Naive thymus-derived CD4-positive, alpha-beta T cell (primary cell): ENCODE data around the gene CNTRL. TPM values are rescaled to one million over a fixed set of nuclear protein-coding genes. Genes with fewer than 3 reads are reported as not detected.

Source experiments
- ATAC-seq: fragments of 150-1000 bp; cut with Tn5 transposase; 2 replicates; pipeline ENCODE4 v1.10.0; 2021; ENCODE audit warnings: mild to moderate bottlenecking, moderate library complexity
- CTCF ChIA-PET: fragments of 350-600 bp; sonication (Branson Sonifier 250); formaldehyde crosslinking; loops from one replicate; lab custom pipeline; 2021; ENCODE audit warnings: antibody characterized with exemption; lab: Charles Lee
- POLR2A ChIA-PET: fragments of 350-600 bp; sonication (Branson Sonifier 250); formaldehyde crosslinking; loops from one replicate; lab custom pipeline; 2021; ENCODE audit warnings: antibody characterized with exemption, inconsistent platforms; lab: Charles Lee
- DNase-seq, 9 donors: peaks; one replicate each; pipeline versions ENCODE4 v3.0.0 to v3.0.0-alpha.2; 2020 to 2022; ENCODE audit warnings: mixed read lengths in 1 of 9
- H3K27ac ChIP-seq: one replicate; pipeline ENCODE4 v1.7.0; 2013; ENCODE audit warnings: mild to moderate bottlenecking, low read depth, low read length, moderate library complexity
- H3K27me3 ChIP-seq, 2 donors: one replicate each; pipeline ENCODE4 v1.7.0; 2013; ENCODE audit warnings: low read length in 2 of 2, mild to moderate bottlenecking in 2 of 2, moderate library complexity in 2 of 2; ENCODE audit not compliant: control insufficient read depth in 2 of 2, insufficient read depth in 2 of 2
- H3K36me3 ChIP-seq, 3 experiments: 1 replicate in 2 of 3; 2 replicates in 1 of 3; pipeline ENCODE4 v1.7.0; 2013; ENCODE audit warnings: low read length in 3 of 3, mild to moderate bottlenecking in 3 of 3, moderate library complexity in 1 of 3; ENCODE audit not compliant: insufficient read depth in 3 of 3, control insufficient read depth in 2 of 3
- H3K4me1 ChIP-seq, 2 donors: one replicate each; pipeline ENCODE4 v1.7.0; 2013; ENCODE audit warnings: low read length in 2 of 2, mild to moderate bottlenecking in 2 of 2, moderate library complexity in 1 of 2; ENCODE audit not compliant: control insufficient read depth in 2 of 2, insufficient read depth in 2 of 2
- H3K4me3 ChIP-seq: 2 replicates; pipeline ENCODE4 v1.7.0; 2013; ENCODE audit warnings: mild to moderate bottlenecking, low read length
- H3K9me3 ChIP-seq, 3 experiments: 1 replicate in 2 of 3; 2 replicates in 1 of 3; pipeline ENCODE4 v1.7.0; 2013; ENCODE audit warnings: low read length in 3 of 3; ENCODE audit not compliant: control insufficient read depth in 2 of 3
- H3K27ac Mint-ChIP-seq, 9 donors: one replicate each; pipeline ENCODE4 v1.8.0; 2020 to 2022; ENCODE audit warnings: mixed read lengths in 9 of 9, mild to moderate bottlenecking in 8 of 9, moderate library complexity in 5 of 9, inconsistent platforms in 2 of 9
- H3K27me3 Mint-ChIP-seq, 5 donors: one replicate each; pipeline ENCODE4 v1.8.0; 2021 to 2022; ENCODE audit warnings: mixed read lengths in 5 of 5, mild to moderate bottlenecking in 1 of 5
- H3K36me3 Mint-ChIP-seq, 5 donors: one replicate each; pipeline ENCODE4 v1.8.0; 2020 to 2022; ENCODE audit warnings: mixed read lengths in 5 of 5, mild to moderate bottlenecking in 3 of 5, inconsistent platforms in 1 of 5
- H3K4me1 Mint-ChIP-seq, 7 donors: one replicate each; pipeline ENCODE4 v1.8.0; 2020 to 2022; ENCODE audit warnings: mixed read lengths in 7 of 7, mild to moderate bottlenecking in 3 of 7, inconsistent platforms in 1 of 7
- H3K4me3 Mint-ChIP-seq, 10 donors: one replicate each; pipeline ENCODE4 v1.8.0; 2020 to 2022; ENCODE audit warnings: mild to moderate bottlenecking in 10 of 10, mixed read lengths in 10 of 10, moderate library complexity in 6 of 10, inconsistent platforms in 2 of 10
- H3K9me3 Mint-ChIP-seq, 11 donors: one replicate each; pipeline ENCODE4 v1.8.0; 2020 to 2022; ENCODE audit warnings: mixed read lengths in 11 of 11, mild to moderate bottlenecking in 4 of 11, inconsistent platforms in 1 of 11, moderate library complexity in 1 of 11
- intact Hi-C, 2 donors: fragments of 100-400 bp; cut with micrococcal nuclease; formaldehyde crosslinking; loops; one replicate each; pipeline ENCODE4 v1.15.1; 2023
- polyA plus RNA-seq, 2 donors: library from polyadenylated mRNA; unstranded; fragments of 300-500 nt; fragmentation: Illumina TruSeq; gene quantifications; one replicate each; pipeline ENCODE4 v1.2.3, GENCODE V29; 2021
- total RNA-seq, 6 experiments: library from RNA in 5 of 6; stranded (reverse) in 5 of 6; gene quantifications; 1 replicate in 5 of 6; 2 replicates in 1 of 6; pipeline ENCODE4 v1.2.3 and lab custom pipeline; 2021 to 2026

The CNTRL gene
- total and polyA plus RNA-seq, 7 experiments from 2014 or later, result 14.4 to 131 (median 81.6) TPM

DNA sequence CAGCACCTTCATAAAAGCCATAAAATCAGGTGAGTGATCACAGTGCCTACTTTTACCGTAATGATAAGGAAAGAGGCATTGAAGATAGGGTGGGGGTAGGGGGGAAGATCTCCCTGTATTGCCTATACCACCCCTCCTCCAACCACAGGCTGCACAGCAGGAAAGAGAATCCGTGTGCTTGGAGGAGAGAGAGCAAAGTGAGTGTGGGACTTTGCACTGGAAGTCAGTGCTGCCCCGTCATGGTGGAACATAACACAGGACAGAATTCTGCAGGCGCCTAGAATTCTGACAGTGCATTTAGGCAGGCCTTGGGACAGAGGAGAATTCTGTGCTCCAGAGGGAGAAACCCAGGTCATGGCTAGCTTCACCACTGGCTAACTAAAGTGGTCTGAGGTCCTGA lies 21.2 kb upstream of the CNTRL start:
- Mint-ChIP-seq H3K27me3 (peaks cover 0 to 10% (median 0%) of the 10 kb centered on the region in 5 donors), H3K4me3 (no peak overlapping the region), H3K36me3 (peaks cover 0 to 11% (median 8%) of the 10 kb centered on the region in 5 donors), H3K27ac (no peak overlapping the region), H3K9me3 (peaks cover 0 to 15% (median 6%) of the 10 kb centered on the region in 11 donors), H3K4me1 (no peaks in the 10 kb centered on the region)
- Histone ChIP-seq H3K4me3 (no peak overlapping the region), H3K36me3 (no peaks in the 10 kb centered on the region), H3K9me3 (no peaks in the 10 kb centered on the region), H3K27me3 (no peaks in the 10 kb centered on the region), H3K27ac (no peak overlapping the region), H3K4me1 (no peaks in the 10 kb centered on the region)
- intact Hi-C loops, result no loop called here
- no peak for DNase-seq
- ChIA-PET POLR2A (no interaction called here), CTCF (no interaction called here)
- ATAC-seq, result no peak

DNA sequence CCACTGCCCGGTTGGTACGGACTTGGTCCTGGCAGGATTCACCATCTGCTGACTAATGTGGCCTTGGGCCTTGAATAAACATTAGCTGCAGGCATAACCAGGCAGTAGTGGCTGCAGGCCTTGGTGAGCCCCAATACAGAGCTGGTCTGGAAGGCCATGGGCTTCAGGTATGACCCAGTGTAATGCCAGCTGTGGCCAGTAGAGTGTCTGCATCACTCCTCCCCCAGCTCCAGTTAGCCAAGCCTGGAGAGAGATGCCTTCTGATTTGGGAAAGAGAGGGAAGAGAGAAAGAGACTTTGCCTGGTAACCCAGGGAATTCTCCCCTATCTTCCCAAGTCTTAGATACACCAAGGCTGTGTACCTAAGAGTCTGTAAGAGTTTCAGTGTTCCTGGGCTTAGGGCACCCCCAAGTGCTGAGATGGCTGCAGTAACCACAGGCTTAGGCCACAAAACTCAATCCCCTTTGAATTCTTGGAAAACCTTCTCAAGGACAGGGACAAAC lies 19.1 kb upstream of the CNTRL start:
- Mint-ChIP-seq H3K9me3 (peaks cover 0 to 15% (median 6%) of the 10 kb centered on the region in 11 donors), H3K4me1 (peaks cover 0 to 5% (median 5%) of the 10 kb centered on the region in 7 donors), H3K27me3 (peaks cover 0 to 5% (median 0%) of the 10 kb centered on the region in 5 donors), H3K36me3 (peaks cover 0 to 11% (median 8%) of the 10 kb centered on the region in 5 donors), H3K27ac (no peak overlapping the region), H3K4me3 (no peak overlapping the region)
- H3K27me3 ChIP-seq, result no peaks in the 10 kb centered on the region
- POLR2A ChIA-PET, result interaction anchor here (0.5 kb wide), 1 partner anchor 103 kb away, joined by 4 read pairs; no protein-coding TSS in a partner anchor
- no peaks in the 10 kb centered on the region for H3K36me3 ChIP-seq
- DNase-seq (no peak), ATAC-seq (peak; percentile 40)
- peaks cover 0 to 5% of the 10 kb centered on the region in 2 donors for H3K4me1 ChIP-seq
- CTCF ChIA-PET, result interaction anchor here (0.6 to 1.3 kb wide), 2 partner anchors 16 to 300 kb away, joined by 3 to 4 read pairs; no protein-coding TSS in a partner anchor
- intact Hi-C loops, result no loop called here
- no peak overlapping the region for H3K27ac ChIP-seq
- no peaks in the 10 kb centered on the region for H3K9me3 ChIP-seq
- no peak overlapping the region for H3K4me3 ChIP-seq

DNA sequence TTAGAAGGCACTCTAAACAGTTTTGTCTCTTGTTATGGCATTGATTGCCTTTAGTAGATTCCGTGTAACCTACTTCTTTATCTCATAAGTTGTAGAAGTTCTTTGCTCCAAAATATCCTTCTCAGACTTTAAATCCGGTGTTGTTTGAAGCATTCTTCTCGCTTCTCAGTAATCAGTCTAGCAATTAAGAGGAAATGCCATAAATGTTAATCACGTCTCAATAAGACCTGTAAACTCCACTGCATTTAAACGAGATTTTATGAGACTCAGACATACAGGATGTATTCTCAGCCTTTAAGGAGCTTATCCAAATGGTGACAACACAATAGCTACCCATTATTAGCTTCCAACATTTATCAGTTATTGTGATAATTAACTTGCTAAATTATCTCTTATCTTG lies 16.9 kb upstream of the CNTRL start:
- Mint-ChIP-seq H3K4me1 (peaks cover 5 to 17% (median 9%) of the 10 kb centered on the region in 7 donors), H3K27ac (no peak overlapping the region), H3K4me3 (no peak overlapping the region), H3K27me3 (peaks cover 0 to 5% (median 0%) of the 10 kb centered on the region in 5 donors), H3K9me3 (peaks cover 0 to 15% (median 6%) of the 10 kb centered on the region in 11 donors), H3K36me3 (peaks cover 0 to 11% (median 8%) of the 10 kb centered on the region in 5 donors)
- H3K9me3 ChIP-seq, result no peaks in the 10 kb centered on the region
- peaks cover 0 to 5% of the 10 kb centered on the region in 2 donors for H3K4me1 ChIP-seq
- ChIA-PET CTCF (no interaction called here), POLR2A (interaction anchor here (0.7 kb wide), 1 partner anchor 22 kb away, joined by 3 read pairs; no protein-coding TSS in a partner anchor)
- DNase-seq (no peak), ATAC-seq (no peak)
- intact Hi-C loops, result no loop called here
- H3K4me3 ChIP-seq, result no peak overlapping the region
- no peak overlapping the region for H3K27ac ChIP-seq
- no peaks in the 10 kb centered on the region for H3K27me3 ChIP-seq
- H3K36me3 ChIP-seq, result no peaks in the 10 kb centered on the region

DNA sequence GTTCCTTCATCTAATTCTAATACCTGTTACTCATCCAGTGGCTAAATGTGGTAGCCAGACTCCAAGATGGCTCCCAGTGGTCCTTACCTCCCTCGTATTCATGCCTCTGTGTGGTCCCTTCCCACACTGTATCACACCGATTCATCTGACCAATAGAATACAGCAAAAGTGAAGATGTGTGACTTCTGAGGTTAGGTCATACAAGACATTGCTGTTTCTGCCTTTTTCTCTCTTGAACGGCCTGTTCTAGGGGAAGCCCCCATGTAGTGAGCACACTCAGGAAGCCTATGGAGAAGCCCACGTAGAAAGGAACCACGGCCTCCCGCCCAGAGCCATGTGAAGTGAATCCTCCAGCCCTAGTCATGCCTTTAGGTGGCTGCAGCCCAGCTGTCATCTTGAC lies 15.2 kb upstream of the CNTRL start:
- Histone ChIP-seq H3K4me1 (peaks cover 0 to 5% of the 10 kb centered on the region in 2 donors), H3K27me3 (no peaks in the 10 kb centered on the region), H3K27ac (no peak overlapping the region), H3K9me3 (no peaks in the 10 kb centered on the region), H3K36me3 (no peaks in the 10 kb centered on the region), H3K4me3 (no peak overlapping the region)
- no peak overlapping the region for H3K4me3 Mint-ChIP-seq
- ChIA-PET CTCF (interaction anchor here (0.7 to 4.7 kb wide), 27 partner anchors 8 to 460 kb away, joined by 3 to 93 read pairs (median 4); partner anchors contain the start of gene FBXW2), POLR2A (interaction anchor here (0.7 to 1.0 kb wide), 4 partner anchors 9 to 304 kb away, joined by 3 to 5 read pairs (median 4); no protein-coding TSS in a partner anchor)
- H3K27me3 Mint-ChIP-seq, result peaks cover 0 to 5% (median 0%) of the 10 kb centered on the region in 5 donors
- ATAC-seq (no peak), DNase-seq (no peak)
- intact Hi-C loops, result no loop called here
- no peak overlapping the region for H3K27ac Mint-ChIP-seq
- peaks cover 10 to 27% (median 15%) of the 10 kb centered on the region in 7 donors for H3K4me1 Mint-ChIP-seq
- H3K36me3 Mint-ChIP-seq, result peaks cover 0 to 11% (median 6%) of the 10 kb centered on the region in 5 donors
- H3K9me3 Mint-ChIP-seq, result peaks cover 0 to 15% (median 6%) of the 10 kb centered on the region in 11 donors

DNA sequence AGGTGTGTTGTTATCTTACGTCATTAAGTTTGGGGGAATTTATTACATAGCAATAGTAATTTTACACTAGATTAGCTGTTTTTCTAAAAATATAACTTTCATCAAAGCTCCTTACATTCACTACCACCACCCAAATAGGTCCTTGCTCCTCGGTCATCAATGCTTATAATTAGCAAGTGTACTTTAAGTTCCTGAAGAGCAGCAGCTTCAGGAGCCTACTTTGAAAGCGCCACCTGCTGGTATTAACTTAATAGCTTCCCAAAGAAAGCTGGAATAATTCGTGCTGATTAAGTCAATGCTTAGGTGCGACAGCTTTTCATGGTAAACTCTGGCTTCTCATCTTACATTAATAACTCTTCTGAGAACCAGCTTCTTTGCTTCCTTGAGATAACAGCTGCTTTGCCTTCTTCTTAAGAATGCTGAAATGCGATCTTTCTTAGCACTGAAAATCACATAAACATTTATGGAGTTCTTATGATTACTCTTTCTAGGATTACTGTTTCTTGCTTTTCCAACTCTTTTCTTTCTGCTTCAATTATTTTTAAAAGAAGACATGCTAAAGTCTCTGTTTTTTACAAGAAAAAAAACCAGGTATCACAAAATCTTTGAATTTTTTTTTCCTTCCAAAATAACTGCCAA lies 14.6 kb upstream of the CNTRL start:
- DNase-seq (peak in 7 of 9 donors; percentile 16 to 59 (median 53)), ATAC-seq (peak; percentile 67)
- peaks cover 10 to 27% (median 15%) of the 10 kb centered on the region in 7 donors for H3K4me1 Mint-ChIP-seq
- Histone ChIP-seq H3K9me3 (no peaks in the 10 kb centered on the region), H3K4me1 (peaks cover 0 to 5% of the 10 kb centered on the region in 2 donors), H3K36me3 (no peaks in the 10 kb centered on the region), H3K27me3 (no peaks in the 10 kb centered on the region), H3K27ac (no peak overlapping the region), H3K4me3 (no peak overlapping the region)
- H3K4me3 Mint-ChIP-seq, result no peak overlapping the region
- H3K27ac Mint-ChIP-seq, result no peak overlapping the region
- CTCF ChIA-PET, result interaction anchor here (0.5 to 4.7 kb wide), 33 partner anchors 8 to 460 kb away, joined by 3 to 93 read pairs (median 4); partner anchors contain the start of gene FBXW2
- peaks cover 0 to 9% (median 6%) of the 10 kb centered on the region in 5 donors for H3K36me3 Mint-ChIP-seq
- H3K27me3 Mint-ChIP-seq, result peaks cover 0 to 5% (median 0%) of the 10 kb centered on the region in 5 donors
- POLR2A ChIA-PET, result interaction anchor here (0.7 to 1.0 kb wide), 5 partner anchors 9 to 304 kb away, joined by 3 to 5 read pairs (median 3); no protein-coding TSS in a partner anchor
- intact Hi-C loops, result loop anchor here (1.0 kb wide), 4 partner anchors 191 to 441 kb away; no protein-coding TSS in a partner anchor
- H3K9me3 Mint-ChIP-seq, result peaks cover 0 to 15% (median 6%) of the 10 kb centered on the region in 11 donors

DNA sequence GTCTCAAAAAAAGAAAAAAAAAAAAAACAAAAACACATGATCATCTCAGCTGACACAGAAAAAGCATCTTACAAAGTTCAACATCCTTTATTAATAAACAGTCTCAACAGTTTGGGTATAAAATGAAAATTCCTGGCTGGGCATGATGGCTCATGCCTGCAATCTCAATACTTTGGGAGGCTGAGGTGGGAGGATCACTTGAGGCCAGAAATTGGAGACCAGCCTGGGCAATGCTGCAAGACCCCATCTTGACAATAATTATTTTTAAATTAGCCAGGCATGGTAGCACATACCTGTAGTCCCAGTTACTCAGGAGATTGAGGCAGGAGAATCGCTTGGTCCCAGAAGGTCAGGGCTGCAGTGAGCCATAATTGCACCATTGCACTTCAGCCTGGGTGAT lies 7.9 kb upstream of the CNTRL start:
- H3K27me3 ChIP-seq, result no peaks in the 10 kb centered on the region
- ATAC-seq, result no peak
- H3K27me3 Mint-ChIP-seq, result no peaks in the 10 kb centered on the region
- no peak overlapping the region for H3K27ac ChIP-seq
- peaks cover 0 to 13% (median 4%) of the 10 kb centered on the region in 11 donors for H3K9me3 Mint-ChIP-seq
- no peak for DNase-seq
- no peak overlapping the region for H3K4me3 ChIP-seq
- ChIA-PET CTCF (interaction anchor here (0.9 kb wide), 1 partner anchor 311 kb away, joined by 4 read pairs; no protein-coding TSS in a partner anchor), POLR2A (no interaction called here)
- H3K27ac Mint-ChIP-seq, result no peak overlapping the region
- peaks cover 7 to 24% (median 21%) of the 10 kb centered on the region in 7 donors for H3K4me1 Mint-ChIP-seq
- no peaks in the 10 kb centered on the region for H3K4me1 ChIP-seq
- no peaks in the 10 kb centered on the region for H3K9me3 ChIP-seq
- peaks cover 0 to 7% (median 4%) of the 10 kb centered on the region in 5 donors for H3K36me3 Mint-ChIP-seq
- H3K36me3 ChIP-seq, result no peaks in the 10 kb centered on the region
- intact Hi-C loops, result no loop called here
- no peak overlapping the region for H3K4me3 Mint-ChIP-seq
